Embryonic facial prominence (tissue), 1 donor: ENCODE data around the gene C19orf12.
"Not testable (repeated sequence)": the region's sequence is repeated elsewhere in the genome, so short reads cannot be mapped to it uniquely, and the experiment has no call there.

ENCODE experiments used
- DNase-seq: peaks from one replicate; pipeline ENCODE4 v3.0.0-alpha.2; 2016; ENCODE audit errors: extremely low spot score

C19orf12 gene

GRCh38 chr19:29731331-29731850 is 16.3 kb upstream of the C19orf12 start:
- DNase-seq = no peak

- DNase-seq = no peak
Measured at GRCh38 chr19:29727906-29728305, 12.8 kb upstream of the C19orf12 start.

- no peak for DNase-seq
Measured at GRCh38 chr19:29724746-29725145, 9.7 kb upstream of the C19orf12 start.

GRCh38 chr19:29724102-29724641 is 9.1 kb upstream of the C19orf12 start:
- DNase-seq = no peak

GRCh38 chr19:29717051-29717450 is 2.0 kb upstream of the C19orf12 start:
- no peak for DNase-seq

- no peak for DNase-seq
Measured at GRCh38 chr19:29715701-29716581, 880 bp upstream of the C19orf12 start.

GRCh38 chr19:29714371-29714952 is 599 bp downstream of the C19orf12 start:
- no peak for DNase-seq

GRCh38 chr19:29712744-29713516 is 2.1 kb downstream of the C19orf12 start:
- DNase-seq = no peak

GRCh38 chr19:29711584-29712132 is 3.4 kb downstream of the C19orf12 start:
- no peak for DNase-seq

- not testable (repeated sequence) for DNase-seq
Measured at GRCh38 chr19:29709440-29709798, 5.6 kb downstream of the C19orf12 start.

- no peak for DNase-seq
Measured at GRCh38 chr19:29708554-29709439, 6.3 kb downstream of the C19orf12 start.

GRCh38 chr19:29706635-29707034 is 8.4 kb downstream of the C19orf12 start:
- no peak for DNase-seq

GRCh38 chr19:29705706-29706105 is 9.4 kb downstream of the C19orf12 start:
- no peak for DNase-seq

- no peak for DNase-seq
Measured at GRCh38 chr19:29704562-29705558, 10.2 kb downstream of the C19orf12 start.

GRCh38 chr19:29702963-29703320 is 12.1 kb downstream of the C19orf12 start:
- DNase-seq = no peak

GRCh38 chr19:29702161-29702962 is 12.7 kb downstream of the C19orf12 start:
- DNase-seq = no peak

GRCh38 chr19:29700498-29700897 is 14.6 kb downstream of the C19orf12 start:
- no peak for DNase-seq

- DNase-seq = no peak
Measured at GRCh38 chr19:29699861-29700260, 15.2 kb downstream of the C19orf12 start.
